ENCODE data around the gene SPIB. TPM values are rescaled to one million over a fixed set of nuclear protein-coding genes. Genes with fewer than 3 reads are reported as not detected.

The SPIB gene
- total and polyA plus RNA-seq, 10 donors, result 22.1 to 90.5 (median 41.3) TPM

- no peaks in the 10 kb centered on the region for H3K36me3 ChIP-seq
- H3K9me3 ChIP-seq, result peaks cover 0 to 6% (median 0%) of the 10 kb centered on the region in 8 donors
Measured at GRCh38 chr19:50450369-50451222, 31.9 kb downstream of the SPIB start.

GRCh38 chr19:50451223-50451534, 32.4 kb downstream of the SPIB start:
- intact Hi-C loops (cut with DNase I; ENCODE audit: low total_unique reads), result no loop called here
- H3K9me3 ChIP-seq, result peaks cover 0 to 6% (median 0%) of the 10 kb centered on the region in 8 donors
- no peak overlapping the region for H3K4me3 ChIP-seq
- 36 to 62% (median 44%) methylated on average over 11 to 13 of the region's 13 CpGs for WGBS, 5 donors
- peaks cover 0 to 6% (median 0%) of the 10 kb centered on the region in 7 donors for H3K27me3 ChIP-seq (replicated peaks in 1 of 7)
- no peak for DNase-seq
- no peaks in the 10 kb centered on the region for H3K4me1 ChIP-seq
- no peaks in the 10 kb centered on the region for H3K36me3 ChIP-seq
- TF ChIP-seq POLR2A (IDR thresholded peaks at IDR 0.05) (no peak), CTCF (IDR thresholded peaks at IDR 0.05 in 8 of 11, conservative IDR thresholded peaks at IDR 0.05 in 3 of 11) (no peak), POLR2AphosphoS5 (IDR thresholded peaks at IDR 0.05) (no peak)
- H3K27ac ChIP-seq, result no peak overlapping the region

More at GRCh38 chr19:50450369-50451222, 31.9 kb downstream of the SPIB start:
- no peak for DNase-seq
- intact Hi-C loops (cut with DNase I; ENCODE audit: low total_unique reads), result no loop called here
- Histone ChIP-seq H3K27me3 (replicated peaks in 1 of 7) (peaks cover 0 to 6% (median 0%) of the 10 kb centered on the region in 7 donors), H3K4me1 (no peaks in the 10 kb centered on the region), H3K27ac (no peak overlapping the region), H3K4me3 (no peak overlapping the region)
- WGBS, 5 donors, result 59 to 73% (median 68%) methylated on average over 17 to 30 of the region's 30 CpGs
- TF ChIP-seq CTCF (IDR thresholded peaks at IDR 0.05 in 8 of 11, conservative IDR thresholded peaks at IDR 0.05 in 3 of 11) (no peak), POLR2A (IDR thresholded peaks at IDR 0.05) (no peak), POLR2AphosphoS5 (IDR thresholded peaks at IDR 0.05) (no peak)

GRCh38 chr19:50453243-50453642, 34.5 kb downstream of the SPIB start:
- intact Hi-C loops (cut with DNase I; ENCODE audit: low total_unique reads), result no loop called here
- no peak for DNase-seq

More at GRCh38 chr19:50453243-50453642, 34.5 kb downstream of the SPIB start:
- whole genome bisulfite sequencing, 5 donors, result 95 to 100% (median 99%) methylated on average over 3 of the region's 3 CpGs
- peaks cover 0 to 1% (median 0%) of the 10 kb centered on the region in 8 donors for H3K9me3 ChIP-seq
- H3K4me3 ChIP-seq, result no peak overlapping the region
- no peak for TF ChIP-seq POLR2AphosphoS5 (IDR thresholded peaks at IDR 0.05)
- TF ChIP-seq CTCF (IDR thresholded peaks at IDR 0.05 in 8 of 11, conservative IDR thresholded peaks at IDR 0.05 in 3 of 11), result no peak
- TF ChIP-seq POLR2A (IDR thresholded peaks at IDR 0.05), result no peak
- no peaks in the 10 kb centered on the region for H3K4me1 ChIP-seq
- peaks cover 0 to 21% (median 3%) of the 10 kb centered on the region in 7 donors for H3K27me3 ChIP-seq (replicated peaks in 1 of 7)
- no peaks in the 10 kb centered on the region for H3K36me3 ChIP-seq
- no peak overlapping the region for H3K27ac ChIP-seq
